B cell (primary cell): ENCODE data around the gene ITCH.

ENCODE experiments used
- EZH2 ChIP-seq: IDR thresholded peaks from 2 replicates; pipeline ENCODE4 v1.6.1; 2012; ENCODE audit warnings: borderline replicate concordance, low read depth, mild to moderate bottlenecking, moderate library complexity, low read length; ENCODE audit not compliant: insufficient read depth, poor library complexity, severe bottlenecking
- TF ChIP-seq, protein P1 (sequence below): fragments of 200-600 bp; IDR thresholded peaks from one replicate; pipeline ENCODE4 v1.8.0; 2022; ENCODE audit warnings: antibody characterized with exemption, mild to moderate bottlenecking

DNA sequence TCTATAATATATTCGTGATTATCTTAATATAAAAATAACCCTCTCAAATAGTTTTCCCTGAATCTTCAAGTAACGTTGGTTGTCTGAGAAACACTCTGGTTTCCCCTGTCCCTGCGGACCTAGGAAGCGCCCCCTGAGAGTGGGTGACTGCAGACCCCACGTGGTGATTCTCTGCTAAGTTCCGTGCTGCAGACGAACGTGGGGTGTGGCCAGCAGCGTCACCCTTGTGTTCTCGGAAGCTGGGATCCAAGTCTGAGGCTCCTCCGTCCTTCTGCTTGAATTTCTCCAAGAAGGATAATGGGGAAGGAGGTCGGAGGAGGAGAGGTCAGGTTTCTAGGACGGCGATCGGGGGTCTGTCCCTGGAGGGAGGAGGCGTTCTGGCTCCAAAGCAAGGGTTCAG, 178.8 kb downstream of the ITCH start:
- no peak for TF ChIP-seq EZH2
- TF ChIP-seq, protein P1, sequence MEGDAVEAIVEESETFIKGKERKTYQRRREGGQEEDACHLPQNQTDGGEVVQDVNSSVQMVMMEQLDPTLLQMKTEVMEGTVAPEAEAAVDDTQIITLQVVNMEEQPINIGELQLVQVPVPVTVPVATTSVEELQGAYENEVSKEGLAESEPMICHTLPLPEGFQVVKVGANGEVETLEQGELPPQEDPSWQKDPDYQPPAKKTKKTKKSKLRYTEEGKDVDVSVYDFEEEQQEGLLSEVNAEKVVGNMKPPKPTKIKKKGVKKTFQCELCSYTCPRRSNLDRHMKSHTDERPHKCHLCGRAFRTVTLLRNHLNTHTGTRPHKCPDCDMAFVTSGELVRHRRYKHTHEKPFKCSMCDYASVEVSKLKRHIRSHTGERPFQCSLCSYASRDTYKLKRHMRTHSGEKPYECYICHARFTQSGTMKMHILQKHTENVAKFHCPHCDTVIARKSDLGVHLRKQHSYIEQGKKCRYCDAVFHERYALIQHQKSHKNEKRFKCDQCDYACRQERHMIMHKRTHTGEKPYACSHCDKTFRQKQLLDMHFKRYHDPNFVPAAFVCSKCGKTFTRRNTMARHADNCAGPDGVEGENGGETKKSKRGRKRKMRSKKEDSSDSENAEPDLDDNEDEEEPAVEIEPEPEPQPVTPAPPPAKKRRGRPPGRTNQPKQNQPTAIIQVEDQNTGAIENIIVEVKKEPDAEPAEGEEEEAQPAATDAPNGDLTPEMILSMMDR, result no peak
